Karpas-422 (cell line): Measurements from ENCODE around the gene FUOM. TPM values are rescaled to one million over a fixed set of nuclear protein-coding genes. Genes with fewer than 3 reads are reported as not detected.
"Not testable (repeated sequence)": the region's sequence is repeated elsewhere in the genome, so short reads cannot be mapped to it uniquely, and the experiment has no call there.

Source experiments
- DNase-seq: peaks from one replicate; pipeline ENCODE4 v3.0.0-alpha.2; 2015
- H2AFZ ChIP-seq: fragments of 200-600 bp; sonication (generic); 2 replicates; pipeline ENCODE4 v1.6.1; 2014; ENCODE audit warnings: antibody characterized with exemption, low read length, mixed read lengths
- H3K27ac ChIP-seq: fragments of 200-600 bp; sonication (generic); 2 replicates; pipeline ENCODE4 v1.5.1; 2014; ENCODE audit warnings: mild to moderate bottlenecking, low read length, moderate library complexity
- H3K27me3 ChIP-seq: fragments of 200-600 bp; sonication (generic); 2 replicates; pipeline ENCODE4 v1.6.1; 2014; ENCODE audit warnings: low read length, mixed read lengths
- H3K36me3 ChIP-seq: fragments of 200-600 bp; sonication (generic); 2 replicates; pipeline ENCODE4 v1.6.1; 2014; ENCODE audit warnings: low read length, mixed read lengths; ENCODE audit not compliant: insufficient read depth
- H3K4me1 ChIP-seq: fragments of 200-600 bp; sonication (generic); 2 replicates; pipeline ENCODE4 v1.6.1; 2014; ENCODE audit warnings: mild to moderate bottlenecking, low read length, mixed read lengths
- H3K4me2 ChIP-seq: fragments of 200-600 bp; sonication (generic); 2 replicates; pipeline ENCODE4 v1.6.1; 2014; ENCODE audit warnings: low read length, low read depth, mild to moderate bottlenecking; ENCODE audit not compliant: poor library complexity, severe bottlenecking
- H3K4me3 ChIP-seq: fragments of 200-600 bp; sonication (generic); 2 replicates; pipeline ENCODE4 v1.5.1; 2014; ENCODE audit warnings: mild to moderate bottlenecking, antibody characterized with exemption, low read length, mixed read lengths
- H3K79me2 ChIP-seq: fragments of 200-600 bp; sonication (generic); 2 replicates; pipeline ENCODE4 v1.6.1; 2014; ENCODE audit warnings: mild to moderate bottlenecking, low read length, mixed read lengths
- H3K9ac ChIP-seq: fragments of 200-600 bp; sonication (generic); 2 replicates; pipeline ENCODE4 v1.6.0; 2014; ENCODE audit warnings: low read length
- H3K9me2 ChIP-seq: fragments of 200-600 bp; sonication (generic), shearing (Covaris generic); replicated peaks from 2 replicates; pipeline ENCODE4 v1.6.0; 2014; ENCODE audit warnings: mild to moderate bottlenecking, low read length, moderate library complexity; ENCODE audit not compliant: insufficient read depth
- H3K9me3 ChIP-seq: fragments of 300-700, 200-600 bp; sonication (generic); 2 replicates; pipeline ENCODE4 v1.6.1; 2014; ENCODE audit warnings: low read length, mixed read lengths
- H4K20me1 ChIP-seq: fragments of 200-600 bp; sonication (generic); 2 replicates; pipeline ENCODE4 v1.6.1; 2014; ENCODE audit warnings: mild to moderate bottlenecking, antibody characterized with exemption, low read length, low read depth; ENCODE audit not compliant: insufficient read depth
- total RNA-seq: library from RNA; depleted of rRNA; stranded (reverse); fragments of >200 nt; shearing (Covaris generic); gene quantifications from 2 replicates; pipeline ENCODE4 v1.2.3, GENCODE V29; 2014; ENCODE audit warnings: low replicate concordance

Gene FUOM
- total RNA-seq, 1 experiment from 2014 or later: 0.97 TPM

DNA sequence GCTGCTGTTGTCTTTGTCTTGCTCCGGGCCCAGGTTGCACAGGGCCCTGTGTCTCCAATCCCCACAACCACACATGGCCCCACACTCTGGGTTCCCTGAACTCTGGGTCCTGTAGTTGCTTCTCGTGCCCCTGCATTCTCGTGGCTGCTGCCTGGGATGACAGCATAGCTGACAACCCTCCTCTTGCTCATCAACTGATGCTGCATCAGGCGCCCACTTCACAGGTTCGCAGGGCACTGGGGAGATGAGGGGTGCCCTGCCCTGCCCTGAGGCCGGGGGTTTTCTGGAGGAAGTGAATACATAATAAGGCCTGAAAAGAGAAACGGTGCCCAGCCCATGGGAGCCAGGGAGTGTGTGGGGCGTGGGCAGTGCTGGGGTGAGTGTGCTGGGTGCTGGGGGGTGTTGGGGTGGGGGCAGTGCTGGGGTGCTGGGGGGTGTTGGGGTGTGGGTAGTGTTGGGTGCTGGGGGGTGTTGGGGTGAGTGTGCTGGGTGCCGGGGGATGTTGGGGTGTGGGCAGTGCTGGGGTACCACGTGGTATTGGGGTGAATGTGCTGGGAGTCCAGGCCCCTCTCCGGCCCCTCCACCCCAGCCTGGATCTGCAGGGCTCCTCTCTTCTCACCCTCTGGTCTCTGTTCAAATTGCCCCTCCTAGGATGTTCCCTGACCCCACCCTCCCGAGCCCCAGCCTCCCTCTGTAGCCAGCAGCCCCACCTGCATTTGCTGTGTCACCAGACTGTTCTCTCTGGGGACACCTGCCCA is 34.1 kb upstream of the FUOM start:
- Histone ChIP-seq H3K27ac (no peak overlapping the region), H3K9ac (no peak overlapping the region), H3K9me3 (no peaks in the 10 kb centered on the region), H3K4me2 (no peak overlapping the region), H3K36me3 (peaks cover 9% of the 10 kb centered on the region), H3K4me3 (no peak overlapping the region), H3K4me1 (peaks cover 52% of the 10 kb centered on the region), H2AFZ (no peak overlapping the region), H4K20me1 (no peaks in the 10 kb centered on the region), H3K9me2 (no peaks in the 10 kb centered on the region), H3K79me2 (peaks cover 25% of the 10 kb centered on the region), H3K27me3 (no peaks in the 10 kb centered on the region)
- DNase-seq: no peak

DNA sequence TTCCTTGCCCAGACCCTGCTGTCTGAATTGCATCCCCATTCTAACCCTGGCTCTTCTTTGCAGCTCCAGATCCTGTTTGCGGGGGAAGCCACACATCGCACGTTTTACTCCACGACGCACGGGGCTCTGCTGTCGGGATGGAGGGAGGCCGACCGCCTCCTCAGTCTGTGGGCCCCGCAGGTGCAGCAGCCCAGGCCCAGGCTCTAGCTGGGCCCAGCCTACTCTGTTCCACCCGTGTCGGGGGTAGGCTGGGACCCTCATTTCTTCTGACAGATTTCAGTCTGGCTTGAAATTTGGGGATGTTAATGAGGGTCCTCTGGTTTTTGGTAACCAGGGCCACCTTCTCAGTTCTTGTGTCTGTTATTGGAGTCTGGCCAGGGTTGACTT is 33.4 kb upstream of the FUOM start:
- Histone ChIP-seq H3K4me2 (no peak overlapping the region), H3K4me1 (peaks cover 52% of the 10 kb centered on the region), H3K4me3 (no peak overlapping the region), H3K79me2 (peaks cover 22% of the 10 kb centered on the region), H2AFZ (no peak overlapping the region), H4K20me1 (no peaks in the 10 kb centered on the region), H3K27ac (no peak overlapping the region), H3K36me3 (peaks cover 7% of the 10 kb centered on the region), H3K9ac (no peak overlapping the region), H3K9me2 (no peaks in the 10 kb centered on the region), H3K9me3 (no peaks in the 10 kb centered on the region), H3K27me3 (no peaks in the 10 kb centered on the region)
- DNase-seq: no peak

DNA sequence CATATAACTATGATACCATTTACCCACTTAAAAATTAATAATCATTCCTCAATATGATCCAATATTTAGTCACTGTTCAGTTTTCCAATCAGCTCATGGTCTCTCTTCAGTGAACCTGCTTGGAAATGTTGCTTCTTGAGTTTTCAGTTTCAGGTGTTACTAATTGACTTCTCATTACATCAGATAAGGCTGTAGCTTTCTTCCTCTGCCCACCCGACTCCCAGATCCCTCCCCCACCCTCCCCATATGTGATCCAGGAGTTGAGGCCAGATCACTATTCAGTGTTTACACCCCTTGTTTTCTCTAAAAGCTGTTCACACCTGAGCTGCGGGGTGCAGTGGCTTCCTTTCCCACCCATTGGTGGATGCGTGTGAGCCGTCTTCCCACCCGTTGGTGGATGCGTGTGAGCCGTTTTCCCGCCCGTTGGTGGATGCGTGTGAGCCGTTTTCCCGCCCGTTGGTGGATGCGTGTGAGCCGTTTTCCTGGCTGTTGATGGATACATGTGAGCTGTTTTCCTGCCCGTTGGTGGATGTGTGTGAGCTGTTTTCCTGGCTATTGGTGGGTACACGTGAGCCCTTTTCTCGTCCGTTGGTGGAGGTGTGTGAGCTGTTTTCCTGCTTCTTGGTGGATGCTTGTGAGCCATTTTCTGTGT is 32.9 kb upstream of the FUOM start:
- H2AFZ ChIP-seq: no peak overlapping the region
- peaks cover 16% of the 10 kb centered on the region for H3K79me2 ChIP-seq
- no peaks in the 10 kb centered on the region for H3K9me2 ChIP-seq
- peaks cover 2% of the 10 kb centered on the region for H3K36me3 ChIP-seq
- no peaks in the 10 kb centered on the region for H3K27me3 ChIP-seq
- H3K4me1 ChIP-seq: peaks cover 52% of the 10 kb centered on the region
- H3K9ac ChIP-seq: peak overlapping the region; percentile 66; the same call in 1 of the 2 replicates
- peak overlapping the region; percentile 82 for H3K4me2 ChIP-seq
- no peak for DNase-seq
- H3K27ac ChIP-seq: peak overlapping the region; percentile 79; the same call in 1 of the 2 replicates
- no peaks in the 10 kb centered on the region for H4K20me1 ChIP-seq
- no peaks in the 10 kb centered on the region for H3K9me3 ChIP-seq
- H3K4me3 ChIP-seq: peak overlapping the region; percentile 64; the same call in 1 of the 2 replicates

DNA sequence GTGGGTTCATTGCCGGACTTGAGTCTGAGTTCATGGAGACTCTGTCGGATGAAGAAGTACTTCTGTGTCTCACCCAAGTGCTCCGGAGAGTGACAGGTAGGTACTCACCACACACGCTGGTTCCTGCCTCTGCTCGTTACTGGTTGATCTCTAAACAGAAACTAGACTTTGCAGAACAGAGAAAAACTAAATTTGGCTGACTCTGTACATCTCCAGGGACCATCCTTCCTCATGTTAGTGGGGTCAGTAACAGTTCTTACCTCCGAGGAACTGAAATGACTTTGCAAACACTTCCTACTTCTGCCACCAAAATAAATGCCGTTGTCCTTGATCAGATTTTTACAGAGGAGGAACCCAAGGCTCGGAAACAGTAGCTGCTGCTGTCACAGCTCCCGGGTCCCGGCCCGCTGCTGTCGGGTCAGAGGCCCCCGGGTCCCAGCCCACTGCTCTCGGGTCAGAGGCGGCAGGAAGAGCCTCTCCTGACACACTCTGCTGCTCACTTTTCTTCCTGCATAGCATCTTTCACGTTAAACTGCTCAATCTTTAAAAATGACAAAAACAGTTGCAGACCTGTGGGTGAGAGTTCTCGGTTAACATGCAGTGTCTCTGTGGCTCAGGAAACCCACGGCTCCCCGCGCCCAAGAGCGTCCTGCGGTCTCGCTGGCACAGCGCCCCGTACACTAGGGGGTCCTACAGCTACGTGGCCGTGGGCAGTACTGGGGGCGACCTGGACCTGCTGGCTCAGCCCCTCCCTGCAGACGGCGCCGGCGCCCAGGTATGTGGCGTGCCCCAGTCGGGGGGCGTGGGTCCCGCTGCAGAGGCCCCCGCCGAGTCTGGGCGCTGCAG is 31.4 kb upstream of the FUOM start:
- Histone ChIP-seq H3K27me3 (no peaks in the 10 kb centered on the region), H3K36me3 (no peaks in the 10 kb centered on the region), H3K9me3 (no peaks in the 10 kb centered on the region), H2AFZ (peak overlapping the region; percentile 89), H3K4me1 (peaks cover 42% of the 10 kb centered on the region), H3K9me2 (no peaks in the 10 kb centered on the region), H4K20me1 (no peaks in the 10 kb centered on the region), H3K4me2 (peak overlapping the region; percentile 82), H3K4me3 (peak overlapping the region; percentile 64), H3K27ac (peak overlapping the region; percentile 79), H3K9ac (peak overlapping the region; percentile 66), H3K79me2 (peaks cover 1% of the 10 kb centered on the region; the same call in 1 of the 2 replicates)
- peak; percentile 97 for DNase-seq

DNA sequence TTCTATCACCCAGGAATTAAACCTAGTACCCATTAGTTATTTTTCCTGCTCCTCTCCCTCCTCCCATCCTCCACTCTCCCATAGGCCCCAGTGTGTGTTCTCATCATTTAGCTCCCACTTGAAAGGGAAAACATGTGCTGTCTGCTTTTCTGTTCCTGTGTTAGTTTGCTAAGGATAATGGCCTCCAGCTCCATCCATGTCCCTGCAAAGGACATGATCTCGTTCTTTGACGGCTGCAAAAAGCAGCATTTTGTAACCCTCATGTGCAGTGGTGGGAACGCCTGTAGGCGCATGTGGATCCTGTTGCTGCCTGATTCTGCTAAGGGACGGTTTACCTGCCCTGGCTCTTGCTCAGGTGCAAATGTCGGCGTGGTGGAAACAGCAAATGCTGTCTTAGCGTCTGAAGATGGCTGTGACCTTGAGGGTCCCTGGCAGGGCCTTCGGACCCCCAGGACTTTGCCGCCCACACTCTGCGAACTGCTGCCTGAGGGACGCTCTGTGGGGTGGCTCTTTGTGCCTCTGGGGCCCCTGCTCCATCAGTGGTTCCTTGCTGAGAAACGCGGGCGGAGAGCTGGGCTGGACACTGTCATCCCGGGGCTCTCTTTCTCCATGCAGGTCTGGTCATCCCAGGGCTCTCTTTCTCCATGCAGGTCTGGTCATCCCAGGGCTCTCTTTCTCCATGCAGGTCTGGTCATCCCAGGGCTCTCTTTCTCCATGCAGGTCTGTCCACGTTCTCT is 30.6 kb upstream of the FUOM start:
- Histone ChIP-seq H3K79me2 (no peaks in the 10 kb centered on the region), H3K9me2 (no peaks in the 10 kb centered on the region), H3K4me3 (peak overlapping the region; percentile 64), H2AFZ (peak overlapping the region; percentile 89; the same call in 1 of the 2 replicates), H3K27me3 (no peaks in the 10 kb centered on the region), H3K27ac (peak overlapping the region; percentile 79), H3K4me1 (peaks cover 39% of the 10 kb centered on the region), H3K9me3 (no peaks in the 10 kb centered on the region), H3K36me3 (no peaks in the 10 kb centered on the region), H3K9ac (peak overlapping the region; percentile 66), H3K4me2 (peak overlapping the region; percentile 82), H4K20me1 (no peaks in the 10 kb centered on the region)
- peak; percentile 57 for DNase-seq

DNA sequence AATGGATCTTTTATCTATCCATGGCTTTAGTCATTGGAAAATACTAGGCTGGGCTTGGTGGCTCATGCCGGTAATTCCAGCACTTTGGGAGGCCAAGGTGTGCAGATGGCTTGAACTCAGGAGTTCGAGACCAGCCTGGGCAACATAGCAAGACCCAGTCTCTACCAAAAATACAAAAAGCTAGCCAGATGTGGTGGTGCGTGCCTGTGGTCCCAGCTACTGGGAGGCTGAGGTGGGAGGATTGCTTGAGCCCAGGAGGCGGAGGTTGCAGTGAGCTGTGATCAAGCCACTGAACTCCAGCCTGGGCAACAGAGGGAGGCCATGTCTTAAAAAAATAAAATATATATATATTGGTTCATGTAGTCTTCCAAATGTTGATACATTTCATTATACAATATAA is 29.1 kb upstream of the FUOM start:
- not testable (repeated sequence) for H4K20me1 ChIP-seq, H3K36me3 ChIP-seq, H3K9me3 ChIP-seq, H3K27me3 ChIP-seq, DNase-seq, H3K79me2 ChIP-seq, H3K4me3 ChIP-seq, H3K4me2 ChIP-seq, H3K9ac ChIP-seq, H3K9me2 ChIP-seq, H2AFZ ChIP-seq, H3K27ac ChIP-seq
- peaks cover 31% of the 10 kb centered on the region for H3K4me1 ChIP-seq

DNA sequence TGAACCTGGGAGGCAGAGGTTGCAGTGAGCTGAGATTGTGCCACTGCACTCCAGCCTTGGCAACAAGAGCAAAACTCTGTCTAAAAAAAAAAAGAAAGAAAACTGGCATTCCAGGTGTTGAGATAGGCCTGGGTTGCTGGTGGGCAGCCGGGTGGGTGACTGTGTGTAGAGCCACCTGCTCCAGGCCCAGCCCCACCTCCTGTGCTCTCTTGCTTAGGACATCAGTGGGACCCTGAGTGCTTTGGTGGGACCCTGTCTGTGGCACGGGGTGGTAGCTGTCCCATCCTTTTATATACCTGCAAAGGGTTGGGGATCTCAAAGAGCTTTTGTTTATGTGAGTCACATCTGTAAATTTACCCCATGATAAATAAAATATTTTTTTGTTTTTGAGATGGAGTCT is 27.4 kb upstream of the FUOM start:
- peaks cover 20% of the 10 kb centered on the region for H3K4me1 ChIP-seq
- H3K4me2 ChIP-seq: no peak overlapping the region
- no peaks in the 10 kb centered on the region for H3K79me2 ChIP-seq
- no peak overlapping the region for H2AFZ ChIP-seq
- no peaks in the 10 kb centered on the region for H3K9me3 ChIP-seq
- no peaks in the 10 kb centered on the region for H3K36me3 ChIP-seq
- no peak overlapping the region for H3K4me3 ChIP-seq
- H3K27me3 ChIP-seq: no peaks in the 10 kb centered on the region
- H3K27ac ChIP-seq: no peak overlapping the region
- no peak overlapping the region for H3K9ac ChIP-seq
- no peak for DNase-seq
- H4K20me1 ChIP-seq: no peaks in the 10 kb centered on the region
- H3K9me2 ChIP-seq: no peaks in the 10 kb centered on the region
